ENCODE data around the gene AGFG1. TPM values are rescaled to one million over a fixed set of nuclear protein-coding genes. Genes with fewer than 3 reads are reported as not detected.

Gene AGFG1
- total RNA-seq, 1 experiment from 2014 or later, result 86.1 TPM

DNA sequence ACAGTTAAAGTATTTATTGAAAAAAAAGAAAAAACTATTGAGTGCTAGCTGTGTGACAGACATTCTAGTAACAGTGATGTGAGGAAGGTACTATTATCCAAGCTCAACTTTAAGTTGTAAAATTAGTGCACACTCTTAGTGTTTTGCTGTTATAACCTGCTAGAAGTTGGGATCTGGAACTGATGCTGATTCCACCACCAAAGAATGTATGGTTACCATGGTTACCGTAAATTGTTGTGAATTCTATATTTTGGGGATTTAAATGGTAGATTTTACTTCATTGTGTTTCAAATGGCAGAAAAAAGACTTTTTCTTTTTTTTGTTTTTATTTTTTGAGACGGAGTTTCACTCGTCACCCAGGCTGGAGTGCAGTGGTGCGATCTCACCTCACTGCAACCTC is 5.3 kb downstream of the AGFG1 start:
- intact Hi-C loops (cut with micrococcal nuclease), result loop anchor here (10.0 kb wide), 1 partner anchor 78 kb away; no protein-coding TSS in a partner anchor

DNA sequence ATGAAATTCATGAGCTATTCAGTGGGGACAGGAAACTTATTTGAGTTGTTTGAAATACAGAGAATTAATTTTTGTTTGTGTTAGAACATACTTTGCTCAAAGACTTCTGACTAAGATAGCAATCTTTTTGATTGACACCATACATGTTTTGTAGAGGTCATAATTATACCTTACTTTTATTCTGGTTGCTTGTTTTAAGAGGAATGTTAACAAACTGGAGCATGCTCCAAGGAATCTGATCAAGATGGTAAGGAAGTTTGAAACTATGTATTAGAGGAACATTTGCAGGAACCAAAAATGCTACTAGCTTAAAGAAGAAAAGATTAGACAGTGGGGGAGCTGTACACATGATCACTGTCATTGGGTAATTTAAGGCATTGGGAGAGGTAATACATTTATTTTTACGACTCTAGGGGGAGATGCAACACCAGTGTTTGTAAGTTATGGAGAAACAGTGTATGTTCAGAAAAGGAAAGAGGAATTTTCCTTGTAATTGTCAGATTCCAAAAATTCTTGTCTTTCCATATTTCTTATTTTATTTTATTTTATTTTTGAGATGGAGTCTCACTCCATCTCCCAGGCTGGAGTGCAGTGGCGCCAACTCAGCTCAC is 8.0 kb downstream of the AGFG1 start:
- CTCF ChIA-PET, result interaction anchor here (0.6 to 2.3 kb wide), 21 partner anchors 9 to 1155 kb away, joined by 3 to 19 read pairs (median 4); partner anchors contain the start of genes AGFG1 and SCYGR5

More for the DNA sequence above, 5.3 kb downstream of the AGFG1 start:
- TF ChIP-seq, protein P1, sequence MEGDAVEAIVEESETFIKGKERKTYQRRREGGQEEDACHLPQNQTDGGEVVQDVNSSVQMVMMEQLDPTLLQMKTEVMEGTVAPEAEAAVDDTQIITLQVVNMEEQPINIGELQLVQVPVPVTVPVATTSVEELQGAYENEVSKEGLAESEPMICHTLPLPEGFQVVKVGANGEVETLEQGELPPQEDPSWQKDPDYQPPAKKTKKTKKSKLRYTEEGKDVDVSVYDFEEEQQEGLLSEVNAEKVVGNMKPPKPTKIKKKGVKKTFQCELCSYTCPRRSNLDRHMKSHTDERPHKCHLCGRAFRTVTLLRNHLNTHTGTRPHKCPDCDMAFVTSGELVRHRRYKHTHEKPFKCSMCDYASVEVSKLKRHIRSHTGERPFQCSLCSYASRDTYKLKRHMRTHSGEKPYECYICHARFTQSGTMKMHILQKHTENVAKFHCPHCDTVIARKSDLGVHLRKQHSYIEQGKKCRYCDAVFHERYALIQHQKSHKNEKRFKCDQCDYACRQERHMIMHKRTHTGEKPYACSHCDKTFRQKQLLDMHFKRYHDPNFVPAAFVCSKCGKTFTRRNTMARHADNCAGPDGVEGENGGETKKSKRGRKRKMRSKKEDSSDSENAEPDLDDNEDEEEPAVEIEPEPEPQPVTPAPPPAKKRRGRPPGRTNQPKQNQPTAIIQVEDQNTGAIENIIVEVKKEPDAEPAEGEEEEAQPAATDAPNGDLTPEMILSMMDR (IDR thresholded peaks at IDR 0.05; ENCODE audit: unreplicated experiment), result no peak
- CTCF ChIA-PET, result interaction anchor here (0.6 to 6.9 kb wide), 3 partner anchors 71 to 413 kb away, joined by 3 to 48 read pairs (median 4); no protein-coding TSS in a partner anchor
- Mint-ChIP-seq H3K4me1 (ENCODE audit: insufficient read depth, unreplicated experiment) (peaks cover 45% of the 10 kb centered on the region), H3K27me3 (ENCODE audit: insufficient read depth, unreplicated experiment) (no peaks in the 10 kb centered on the region), H3K27ac (ENCODE audit: low read depth, unreplicated experiment) (no peak overlapping the region), H3K36me3 (ENCODE audit: insufficient read depth, unreplicated experiment) (peaks cover 6% of the 10 kb centered on the region), H3K9me3 (ENCODE audit: unreplicated experiment) (no peaks in the 10 kb centered on the region), H3K4me3 (ENCODE audit: unreplicated experiment) (no peak overlapping the region)
- BruUV-seq (replicated peaks), result no TSS peak
- DNase-seq (ENCODE audit: unreplicated experiment), result no peak
- POLR2A ChIA-PET, result interaction anchor here (5.4 kb wide), 1 partner anchor 71 kb away, joined by 42 read pairs; no protein-coding TSS in a partner anchor

DNA sequence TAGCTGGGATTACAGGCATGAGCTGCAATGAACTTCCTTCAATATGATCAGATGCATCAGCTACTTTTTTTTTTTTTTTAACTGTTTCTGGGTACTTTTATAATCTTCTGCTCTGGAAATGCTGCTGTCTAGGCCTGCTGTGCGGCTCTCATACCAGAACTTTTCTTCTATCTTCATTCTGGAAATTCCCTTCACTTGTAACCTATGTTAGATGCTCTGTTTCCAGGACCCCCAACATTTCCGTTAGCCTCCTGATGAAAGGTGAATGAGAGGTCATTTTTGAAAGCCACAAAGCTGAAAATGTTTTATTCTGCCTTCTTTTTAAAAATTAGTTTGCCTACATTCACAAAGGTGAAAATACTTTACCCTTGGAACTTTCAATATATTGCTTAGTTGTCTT is 8.6 kb downstream of the AGFG1 start:
- DNase-seq (ENCODE audit: unreplicated experiment), result no peak
- intact Hi-C loops (cut with micrococcal nuclease), result loop anchor here (1.0 to 5.0 kb wide), 3 partner anchors 97 to 286 kb away; no protein-coding TSS in a partner anchor
- Mint-ChIP-seq H3K4me3 (ENCODE audit: unreplicated experiment) (no peak overlapping the region), H3K36me3 (ENCODE audit: insufficient read depth, unreplicated experiment) (peaks cover 6% of the 10 kb centered on the region), H3K27me3 (ENCODE audit: insufficient read depth, unreplicated experiment) (no peaks in the 10 kb centered on the region), H3K4me1 (ENCODE audit: insufficient read depth, unreplicated experiment) (peaks cover 35% of the 10 kb centered on the region), H3K9me3 (ENCODE audit: unreplicated experiment) (peaks cover under 1% of the 10 kb centered on the region), H3K27ac (ENCODE audit: low read depth, unreplicated experiment) (peak overlapping the region; percentile 47)
- POLR2A ChIA-PET, result interaction anchor here (0.6 to 1.6 kb wide), 4 partner anchors 8 to 355 kb away, joined by 3 to 5 read pairs (median 4); no protein-coding TSS in a partner anchor
- no TSS peak for BruUV-seq (replicated peaks)
- CTCF ChIA-PET, result interaction anchor here (0.6 to 2.3 kb wide), 14 partner anchors 9 to 1154 kb away, joined by 3 to 19 read pairs (median 4); partner anchors contain the start of gene AGFG1
- TF ChIP-seq, protein P1 (IDR thresholded peaks at IDR 0.05; ENCODE audit: unreplicated experiment), result no peak

More for the DNA sequence above, 8.0 kb downstream of the AGFG1 start:
- Mint-ChIP-seq H3K4me1 (ENCODE audit: insufficient read depth, unreplicated experiment) (peaks cover 39% of the 10 kb centered on the region), H3K27ac (ENCODE audit: low read depth, unreplicated experiment) (peak overlapping the region; percentile 47), H3K27me3 (ENCODE audit: insufficient read depth, unreplicated experiment) (no peaks in the 10 kb centered on the region), H3K4me3 (ENCODE audit: unreplicated experiment) (no peak overlapping the region), H3K36me3 (ENCODE audit: insufficient read depth, unreplicated experiment) (peaks cover 6% of the 10 kb centered on the region), H3K9me3 (ENCODE audit: unreplicated experiment) (no peaks in the 10 kb centered on the region)
- intact Hi-C loops (cut with micrococcal nuclease), result loop anchor here (1.0 to 10.0 kb wide), 4 partner anchors 75 to 286 kb away; no protein-coding TSS in a partner anchor
- no TSS peak for BruUV-seq (replicated peaks)
- TF ChIP-seq, protein P1 (IDR thresholded peaks at IDR 0.05; ENCODE audit: unreplicated experiment), result peak; percentile 43
- POLR2A ChIA-PET, result interaction anchor here (0.6 to 1.6 kb wide), 5 partner anchors 8 to 355 kb away, joined by 3 to 5 read pairs (median 5); no protein-coding TSS in a partner anchor
- DNase-seq (ENCODE audit: unreplicated experiment), result peak; percentile 63

DNA sequence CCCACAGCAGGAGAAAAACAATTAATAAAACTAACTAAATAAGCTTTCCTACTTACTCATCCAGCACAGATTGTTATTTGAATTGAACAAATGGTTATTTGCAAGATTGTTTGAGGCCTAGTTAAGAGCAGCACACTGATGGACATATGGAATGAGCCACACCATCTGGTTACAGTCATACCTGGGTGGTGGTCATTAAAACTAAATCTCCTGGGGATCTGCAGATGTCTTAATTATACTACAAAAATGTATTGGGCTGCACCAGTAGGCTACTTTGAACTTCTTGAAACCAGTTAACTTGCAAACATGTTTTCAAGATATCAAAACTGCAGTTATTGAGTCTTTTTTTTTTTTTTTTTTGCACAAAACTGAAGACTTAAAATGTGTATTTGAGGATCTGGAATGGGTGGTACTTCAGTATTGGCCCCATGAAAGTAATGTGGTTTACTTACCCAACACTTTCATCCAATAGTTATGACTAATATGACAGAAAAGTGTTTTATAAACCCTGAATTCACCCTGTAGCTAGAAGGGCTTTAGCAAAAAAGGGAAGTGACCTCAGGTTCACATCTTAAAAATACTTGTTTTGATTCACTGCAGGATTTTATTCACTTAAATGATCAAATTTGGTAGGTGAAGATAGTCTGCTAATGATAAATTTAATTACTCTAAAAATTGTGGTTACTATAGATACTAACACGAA is 10.8 kb downstream of the AGFG1 start:
- intact Hi-C loops (cut with micrococcal nuclease), result loop anchor here (5.0 kb wide), 1 partner anchor 95 kb away; no protein-coding TSS in a partner anchor
- ChIA-PET POLR2A (interaction anchor here (0.5 to 1.5 kb wide), 5 partner anchors 9 to 369 kb away, joined by 3 to 7 read pairs (median 3); no protein-coding TSS in a partner anchor), CTCF (interaction anchor here (0.7 to 1.1 kb wide), 2 partner anchors 46 to 283 kb away, joined by 4 read pairs; no protein-coding TSS in a partner anchor)
- no peaks in the 10 kb centered on the region for H3K27me3 Mint-ChIP-seq (ENCODE audit: insufficient read depth, unreplicated experiment)
- peaks cover 9% of the 10 kb centered on the region for H3K9me3 Mint-ChIP-seq (ENCODE audit: unreplicated experiment)
- H3K4me1 Mint-ChIP-seq (ENCODE audit: insufficient read depth, unreplicated experiment), result peaks cover 35% of the 10 kb centered on the region
- no TSS peak for BruUV-seq (replicated peaks)
- no peak overlapping the region for H3K27ac Mint-ChIP-seq (ENCODE audit: low read depth, unreplicated experiment)
- no peak for DNase-seq (ENCODE audit: unreplicated experiment)
- peaks cover 6% of the 10 kb centered on the region for H3K36me3 Mint-ChIP-seq (ENCODE audit: insufficient read depth, unreplicated experiment)
- TF ChIP-seq, protein P1 (IDR thresholded peaks at IDR 0.05; ENCODE audit: unreplicated experiment), result no peak
- no peak overlapping the region for H3K4me3 Mint-ChIP-seq (ENCODE audit: unreplicated experiment)

All from MCF 10A (cell line).